GM18858 (cell line): ENCODE results near the gene BOLL.
"Not testable (repeated sequence)": the region's sequence is repeated elsewhere in the genome, so short reads cannot be mapped to it uniquely, and the experiment has no call there.

ENCODE experiments used
- ATAC-seq: cut with Tn5 transposase; IDR thresholded peaks from one replicate; pipeline ENCODE4 v1.9.1; 2021; ENCODE audit not compliant: unreplicated experiment

BOLL gene

DNA sequence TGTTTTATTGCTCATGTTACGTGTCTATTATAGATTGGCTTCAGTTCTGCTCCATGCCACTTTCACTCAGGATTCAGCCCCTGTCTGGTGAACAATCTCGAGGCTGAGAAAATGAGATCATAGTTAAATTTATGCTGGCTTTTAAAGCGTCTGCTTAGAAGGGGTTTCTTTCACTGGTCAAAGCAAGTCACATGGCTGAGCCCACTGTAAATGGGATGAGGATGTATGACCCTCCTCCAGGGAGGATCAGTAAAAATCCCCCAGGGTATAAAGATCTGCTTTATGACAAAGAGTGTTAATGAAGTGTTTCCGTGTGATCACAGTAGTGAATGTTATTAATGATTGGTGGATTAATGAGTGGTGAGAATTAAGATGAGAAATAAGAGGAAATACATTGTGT lies 13.1 kb upstream of the BOLL start:
- no peak for ATAC-seq

DNA sequence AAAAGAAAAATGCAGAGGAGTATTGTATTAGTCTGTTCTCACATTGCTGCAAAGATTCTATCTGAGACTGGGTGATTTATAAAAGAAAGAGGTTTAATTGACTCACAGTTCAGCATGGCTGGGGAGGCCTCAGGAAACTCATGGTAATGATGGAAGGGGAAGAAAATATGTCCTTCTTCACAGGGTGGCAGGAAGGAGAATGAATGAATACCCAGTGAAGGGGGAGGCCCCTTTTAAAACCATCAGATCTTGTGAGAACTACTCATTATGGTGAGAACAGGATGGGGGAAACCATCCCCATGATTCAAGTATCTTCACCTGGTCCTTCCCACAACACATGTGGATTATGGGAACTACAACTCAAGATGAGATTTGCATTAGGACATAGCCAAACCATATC lies 10.2 kb upstream of the BOLL start:
- no peak for ATAC-seq

DNA sequence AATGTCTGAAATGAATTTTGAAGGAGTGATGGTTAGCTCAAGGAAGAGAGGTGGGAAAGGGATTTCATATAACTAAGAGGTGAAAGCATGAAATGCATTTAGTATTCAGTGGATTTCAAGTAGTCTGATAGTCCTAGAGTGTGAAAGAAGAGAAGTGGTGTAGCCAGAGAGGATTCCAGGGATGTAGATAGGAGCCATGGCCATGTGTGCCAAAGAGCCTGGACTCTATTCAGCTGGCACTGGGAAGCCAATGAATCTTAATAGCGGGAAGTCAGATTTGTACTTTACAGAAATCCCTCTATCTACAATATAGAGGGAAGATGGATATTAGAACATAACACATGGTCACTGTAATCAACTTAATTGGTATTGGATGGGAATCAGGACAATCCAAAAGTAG lies 8.3 kb upstream of the BOLL start:
- ATAC-seq, result no peak

DNA sequence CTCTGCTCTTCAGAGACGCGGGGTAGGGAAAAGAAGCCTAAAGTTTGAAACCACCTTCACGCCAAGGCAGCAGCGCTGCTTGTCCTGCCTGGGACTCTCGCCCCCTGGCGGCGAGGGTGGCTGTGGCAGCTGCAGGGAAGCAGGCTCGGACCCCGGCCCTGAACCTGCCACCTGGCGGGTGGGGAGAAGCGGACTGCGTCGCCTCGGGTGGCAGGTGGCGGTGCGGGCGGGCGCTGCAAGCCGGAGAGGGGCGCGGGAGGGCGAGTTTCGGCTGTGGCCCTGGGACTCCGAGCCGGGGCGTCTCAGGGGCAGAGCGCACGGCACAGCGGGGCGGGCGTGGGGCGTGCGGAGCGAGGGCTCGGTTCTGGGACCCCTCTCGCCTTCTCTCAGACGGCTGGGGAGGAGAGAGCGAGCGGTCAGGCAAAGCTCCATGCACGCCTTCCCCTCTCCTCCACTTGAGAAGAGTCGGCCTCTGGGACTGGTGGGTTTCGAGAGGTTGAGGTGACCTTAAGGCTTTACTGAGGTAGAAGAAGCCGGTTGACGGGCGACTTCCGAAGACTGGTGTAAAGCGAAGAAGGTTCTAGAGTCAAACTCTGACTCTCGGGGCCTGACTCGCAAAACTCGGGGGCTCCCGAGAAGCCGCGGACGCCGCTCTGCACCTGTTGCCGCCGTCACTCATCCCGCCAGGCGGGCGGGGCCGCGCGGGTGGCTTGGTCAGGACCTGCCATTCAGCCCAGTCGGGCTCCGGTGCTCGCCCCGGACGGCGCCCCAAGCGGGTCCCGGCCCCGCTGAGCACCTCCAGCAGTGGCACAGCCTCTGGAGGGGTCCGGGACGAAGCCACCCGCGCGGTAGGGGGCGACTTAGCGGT lies 1.1 kb upstream of the BOLL start:
- ATAC-seq, result no peak

DNA sequence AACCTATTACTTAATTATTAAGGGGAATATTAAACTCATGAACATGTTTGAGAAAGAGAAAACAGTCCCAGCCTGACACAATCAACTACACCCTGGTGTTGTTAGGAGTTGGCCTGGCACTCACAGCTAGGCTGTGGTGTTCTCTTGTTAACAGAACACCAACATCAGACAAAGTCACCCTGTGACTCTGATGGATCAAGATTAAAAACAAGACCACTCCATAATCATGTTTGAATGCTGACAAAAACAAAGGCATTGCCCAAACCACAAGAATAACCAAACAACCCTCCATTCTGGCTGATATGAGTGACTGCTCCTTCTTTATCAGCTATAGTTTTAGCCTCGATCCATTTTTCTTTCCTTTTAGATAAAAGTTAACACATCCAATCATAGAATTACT lies 3.0 kb downstream of the BOLL start:
- no peak for ATAC-seq

DNA sequence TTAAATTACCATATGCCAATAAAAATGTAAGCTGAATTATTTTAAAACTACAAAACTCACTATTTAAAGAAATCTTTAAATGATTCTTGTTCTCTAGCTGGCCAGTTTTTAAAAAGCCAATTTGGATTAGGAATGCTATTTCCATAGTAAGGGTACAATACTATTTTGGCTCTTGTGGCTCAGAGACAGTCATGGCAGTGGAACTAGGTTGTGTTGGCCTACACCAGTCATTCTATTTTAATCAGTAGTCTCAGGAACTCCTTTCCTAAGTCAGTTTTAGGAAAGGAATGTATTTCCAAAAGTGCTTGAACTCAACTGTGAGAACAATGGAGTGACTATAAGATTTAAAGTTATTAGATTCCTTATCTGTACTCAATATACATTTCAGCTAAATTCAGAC lies 5.9 kb downstream of the BOLL start:
- ATAC-seq, result no peak

DNA sequence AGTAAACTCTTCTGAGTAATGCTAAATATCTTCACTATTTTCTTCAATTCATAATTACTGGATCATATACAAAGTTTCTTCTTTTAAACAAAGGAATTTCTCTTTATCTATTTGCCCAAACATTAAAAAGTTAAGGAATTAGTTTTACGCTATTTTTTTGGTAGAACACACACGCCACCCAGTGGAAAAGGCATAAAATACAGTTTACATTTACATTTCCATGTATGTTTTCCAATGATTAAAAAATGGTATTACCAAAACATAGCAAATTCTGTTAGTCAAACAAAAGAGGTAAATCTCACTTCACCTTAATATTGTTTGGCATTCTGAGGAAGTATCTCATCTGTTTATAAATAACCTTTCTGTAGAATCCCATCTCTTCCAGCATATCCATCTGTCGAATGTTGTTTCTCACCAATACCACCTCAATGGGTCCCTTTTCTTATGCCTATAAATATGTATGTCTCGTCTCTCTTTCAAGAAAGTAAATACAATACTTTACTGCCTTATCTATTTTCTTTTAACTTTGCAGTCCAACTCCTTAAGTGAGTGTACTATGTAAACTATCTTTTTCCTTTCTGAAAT lies 7.2 kb downstream of the BOLL start:
- no peak for ATAC-seq

DNA sequence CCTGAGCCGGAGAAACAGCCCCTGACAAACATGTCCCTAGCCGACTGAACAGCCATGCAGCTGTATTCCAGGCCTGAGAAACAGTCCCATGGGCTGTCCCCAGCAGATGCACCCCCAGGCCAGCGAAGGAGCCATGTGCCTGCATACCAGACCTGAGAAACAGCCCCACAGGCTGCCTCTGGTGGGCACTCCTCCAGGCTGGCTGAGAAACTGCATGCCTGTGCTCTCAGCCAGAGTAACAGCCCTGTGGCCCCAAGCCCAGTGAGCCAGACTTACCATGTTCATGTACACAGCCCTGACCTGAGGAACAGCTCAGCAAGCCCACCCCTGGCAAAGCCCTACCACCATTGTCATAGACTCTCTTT lies 24.8 kb downstream of the BOLL start:
- ATAC-seq, result no peak

DNA sequence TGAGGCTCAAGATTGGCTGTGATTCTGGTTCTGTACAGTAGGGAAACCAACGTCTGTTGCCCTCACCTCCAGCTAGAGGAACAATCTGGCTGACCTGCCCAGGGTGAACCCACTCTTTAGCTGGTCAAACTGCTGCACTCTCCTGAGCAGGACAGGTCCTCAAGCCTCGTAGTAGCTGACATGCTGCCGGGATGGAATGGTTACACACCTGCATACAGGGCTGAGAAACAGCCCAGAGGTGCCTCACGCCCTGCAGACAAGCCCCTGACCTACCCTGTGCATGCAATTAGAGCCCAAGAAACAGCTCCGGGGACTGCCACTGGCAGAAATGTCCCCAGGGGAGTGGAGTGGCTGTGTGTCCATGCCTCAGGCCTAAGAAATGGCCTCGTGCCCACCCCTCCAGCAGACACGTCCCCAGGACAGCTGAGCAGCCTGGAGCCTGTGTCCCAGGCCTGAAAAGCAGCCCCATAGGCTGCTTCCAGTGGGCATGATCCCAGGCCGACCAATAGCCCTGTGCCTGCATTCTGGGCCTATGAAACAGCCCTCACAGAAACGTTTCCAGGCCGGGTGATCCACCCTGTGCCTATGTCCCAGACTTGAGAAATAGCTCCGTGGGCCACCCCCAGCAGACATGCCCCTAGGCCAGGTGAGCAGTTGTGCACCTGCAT lies 25.4 kb downstream of the BOLL start:
- ATAC-seq, result no peak

DNA sequence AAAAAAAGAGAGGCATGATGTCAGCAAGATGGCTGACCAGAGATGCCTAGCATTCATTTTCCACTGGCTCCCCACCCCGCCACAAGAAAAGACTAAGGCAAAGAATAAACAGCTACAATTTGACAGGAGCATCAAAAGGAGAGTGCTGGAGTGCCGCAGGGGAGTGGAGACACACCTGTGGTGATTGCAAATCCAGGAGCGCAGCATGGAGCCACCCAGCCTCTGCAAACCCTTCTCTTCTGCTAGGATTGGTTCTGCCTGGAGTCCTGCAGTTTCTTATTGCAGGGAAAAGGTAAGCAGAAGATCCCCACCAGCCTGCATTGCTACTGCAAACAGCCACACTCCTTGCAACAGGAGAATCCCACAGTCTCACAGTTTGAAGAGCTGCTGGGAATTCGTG lies 26.1 kb downstream of the BOLL start:
- no peak for ATAC-seq

DNA sequence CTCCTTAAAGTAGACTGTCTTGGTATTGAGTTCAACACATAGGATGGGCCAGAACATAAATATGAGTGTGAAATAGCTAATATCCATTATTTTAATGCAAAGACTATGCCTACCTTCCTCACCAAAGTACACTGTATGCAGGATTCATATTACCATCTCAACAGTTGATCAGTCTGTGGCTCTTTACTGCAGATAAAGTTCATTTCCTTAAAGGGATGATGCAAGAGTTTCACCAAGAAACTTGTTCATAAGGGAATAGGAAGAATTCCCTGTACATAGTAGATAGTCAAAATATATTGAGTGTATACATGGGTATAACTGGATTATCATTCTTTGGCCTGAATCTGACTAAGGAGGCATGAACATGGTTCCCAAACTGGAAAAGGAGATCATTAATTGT lies 44.9 kb downstream of the BOLL start:
- no peak for ATAC-seq

DNA sequence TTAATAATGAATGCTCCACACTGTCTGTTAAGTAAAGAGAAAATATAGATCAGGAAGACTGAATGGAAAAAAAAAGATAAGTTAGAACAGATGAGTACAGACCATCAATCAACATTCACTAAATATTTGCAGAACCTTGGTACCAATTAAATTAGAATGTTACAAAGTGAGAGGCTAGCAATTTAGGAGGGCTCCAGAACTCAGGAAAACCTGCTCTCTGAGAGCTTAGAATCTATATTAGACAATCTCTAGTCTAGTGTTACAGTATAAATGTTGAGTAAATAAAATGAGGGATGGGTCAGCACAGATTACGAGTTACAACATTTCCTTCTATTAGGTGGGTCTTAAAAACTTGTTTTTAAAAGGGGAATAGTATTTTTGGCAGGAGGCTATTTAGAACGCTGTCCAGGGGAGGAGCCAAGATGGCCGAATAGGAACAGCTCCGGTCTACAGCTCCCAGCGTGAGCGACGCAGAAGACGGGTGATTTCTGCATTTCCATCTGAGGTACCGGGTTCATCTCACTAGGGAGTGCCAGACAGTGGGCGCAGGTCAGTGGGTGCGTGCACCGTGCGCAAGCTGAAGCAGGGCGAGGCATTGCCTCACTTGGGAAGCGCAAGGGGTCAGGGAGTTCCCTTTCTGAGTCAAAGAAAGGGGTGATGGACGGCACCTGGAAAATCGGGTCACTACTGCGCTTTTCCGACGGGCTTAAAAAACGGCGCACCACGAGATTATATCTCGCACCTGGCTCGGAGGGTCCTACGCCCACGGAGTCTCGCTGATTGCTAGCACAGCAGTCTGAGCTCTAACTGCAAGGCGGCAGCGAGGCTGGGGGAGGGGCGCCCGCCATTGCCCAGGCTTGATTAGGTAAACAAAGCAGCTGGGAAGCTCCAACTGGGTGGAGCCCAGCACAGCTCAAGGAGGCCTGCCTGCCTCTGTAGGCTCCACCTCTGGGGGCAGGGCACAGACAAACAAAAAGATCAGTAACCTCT lies 56.3 kb downstream of the BOLL start:
- not testable (repeated sequence) for ATAC-seq

DNA sequence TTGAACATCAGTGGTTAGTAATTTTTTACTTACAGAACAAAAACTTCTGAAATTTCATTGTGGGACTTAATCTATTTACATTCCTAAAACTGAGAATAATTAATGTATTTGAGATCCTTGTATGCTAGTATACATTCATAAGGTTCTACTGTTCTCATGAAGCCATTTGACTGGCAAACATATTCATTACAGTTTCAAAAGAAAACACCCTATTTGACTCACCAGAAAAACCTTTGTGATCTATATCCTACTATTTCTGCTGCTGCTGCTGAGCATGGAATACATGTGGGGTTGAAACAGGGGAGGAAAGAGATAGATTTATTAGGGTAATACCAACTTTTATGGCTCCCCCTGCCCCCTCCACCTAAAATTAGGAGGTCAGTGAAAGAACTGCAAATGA lies 58.1 kb downstream of the BOLL start:
- ATAC-seq, result no peak

DNA sequence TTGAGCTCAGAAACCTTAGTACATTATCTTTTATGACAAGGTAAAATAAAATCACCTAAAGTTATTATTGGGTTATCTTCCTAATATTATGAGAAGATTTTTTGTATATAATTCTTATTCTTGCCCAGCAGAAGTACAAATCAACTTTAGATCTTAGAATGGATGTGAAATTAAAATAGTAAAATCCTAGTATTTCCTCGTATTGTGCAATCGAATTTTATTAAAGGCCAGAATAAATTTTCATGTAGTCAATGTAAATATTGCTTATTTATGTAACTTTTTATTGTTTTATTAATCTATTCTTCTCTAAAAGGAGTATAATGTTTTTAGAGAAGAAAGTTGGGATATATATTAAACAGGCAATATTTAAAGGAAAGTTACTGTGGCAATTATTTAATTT lies 67.3 kb downstream of the BOLL start:
- no peak for ATAC-seq

DNA sequence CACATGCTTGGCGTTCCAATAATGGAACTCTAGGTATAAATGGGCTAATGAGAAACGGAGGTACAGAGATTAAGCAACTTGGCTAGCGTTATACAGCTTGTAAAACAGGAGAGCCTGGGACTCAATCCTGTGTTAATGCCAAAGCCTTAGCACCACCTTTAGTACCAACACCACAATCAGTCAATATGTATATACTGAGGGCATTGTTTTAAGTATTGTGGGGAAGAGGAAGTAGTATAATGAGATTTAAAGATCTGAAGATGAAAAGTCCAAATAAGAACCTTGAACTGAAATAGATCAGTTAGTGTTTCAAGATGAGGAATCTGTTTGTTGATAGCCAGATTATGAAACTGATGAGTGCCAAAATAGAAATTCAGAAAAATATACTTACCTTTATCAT lies 71.8 kb downstream of the BOLL start:
- no peak for ATAC-seq

DNA sequence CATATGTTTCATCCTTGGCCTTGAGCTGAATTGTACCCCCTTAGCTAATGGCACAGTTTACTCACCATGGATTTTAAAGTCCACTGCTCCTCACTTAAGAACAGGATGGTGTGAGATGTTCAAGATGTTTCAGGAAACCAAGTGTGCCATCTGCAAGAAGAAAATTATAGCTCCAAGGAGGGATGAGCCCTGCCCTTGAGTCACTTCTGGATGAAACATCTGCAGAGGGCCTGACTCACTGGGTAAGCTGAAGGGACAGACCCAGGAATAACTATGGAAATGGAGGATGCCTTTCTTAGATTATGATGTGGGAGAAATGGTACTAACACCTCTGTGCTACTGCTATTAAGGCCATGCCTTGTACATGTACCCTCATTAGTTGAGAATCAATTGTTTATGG lies 73.5 kb downstream of the BOLL start:
- no peak for ATAC-seq

DNA sequence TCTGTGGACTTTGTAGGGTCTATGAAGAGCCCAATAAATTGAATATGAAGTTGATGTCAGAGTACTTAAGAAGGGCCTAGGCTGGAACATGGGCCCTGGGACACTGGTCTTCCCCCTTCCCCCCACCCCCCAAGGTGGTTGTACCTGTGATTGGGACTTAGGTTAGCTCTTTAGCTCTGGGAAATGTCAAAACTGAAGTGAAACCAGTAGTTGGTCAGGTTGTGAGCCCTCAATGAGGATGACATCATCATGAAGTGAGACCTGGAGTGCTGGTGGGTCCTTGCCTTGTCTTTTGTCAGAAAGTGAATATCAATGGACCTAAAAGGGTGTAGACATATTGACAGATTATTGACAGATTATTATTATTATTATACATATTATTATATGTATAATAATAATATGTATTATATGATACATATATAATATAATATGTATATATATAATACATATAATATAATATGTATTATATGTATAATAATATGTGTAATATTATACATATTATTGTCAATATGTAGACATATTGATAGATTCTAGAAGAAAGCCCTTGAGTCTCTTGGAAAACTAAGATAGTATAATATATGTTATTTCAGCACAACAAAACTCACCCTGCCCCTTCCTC lies 74.6 kb downstream of the BOLL start:
- peak; percentile 85 for ATAC-seq

DNA sequence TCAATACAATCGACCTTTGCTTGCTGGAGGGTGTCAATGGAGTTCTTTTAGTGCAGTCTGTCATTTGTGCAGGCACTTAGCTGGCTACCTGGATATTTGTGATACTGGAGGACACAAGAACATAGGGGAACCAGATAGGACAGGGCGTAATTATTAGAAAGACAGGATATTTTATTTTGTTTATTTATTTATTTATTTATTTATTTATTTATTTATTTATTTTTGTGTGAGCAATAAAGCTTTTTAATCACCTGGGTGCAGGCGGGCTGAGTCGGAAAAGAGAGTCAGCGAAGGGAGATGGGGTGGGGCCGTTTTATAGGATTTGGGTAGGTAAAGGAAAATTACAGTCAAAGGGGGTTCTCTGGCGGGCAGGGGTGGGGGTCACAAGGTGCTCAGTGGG lies 76.0 kb downstream of the BOLL start:
- ATAC-seq, result not testable (repeated sequence)

DNA sequence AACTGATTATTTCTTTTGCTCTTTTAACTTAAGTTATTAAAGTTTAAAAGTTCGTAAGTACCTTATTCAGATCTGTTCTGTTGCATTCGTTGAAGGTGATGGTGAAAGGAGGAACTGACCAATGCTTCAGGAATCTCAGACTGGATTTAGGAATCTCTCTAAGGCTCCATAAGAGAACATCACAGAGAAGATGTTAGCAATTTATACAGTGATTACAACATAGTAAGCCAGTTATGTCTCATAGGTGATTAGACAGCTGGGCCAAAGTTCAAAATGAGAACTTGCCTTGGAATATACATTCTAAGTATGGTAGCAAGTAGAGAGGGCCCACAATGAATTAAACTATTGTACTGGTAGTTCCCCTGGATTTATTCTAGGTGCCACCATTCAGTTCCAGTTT lies 76.8 kb downstream of the BOLL start:
- no peak for ATAC-seq

DNA sequence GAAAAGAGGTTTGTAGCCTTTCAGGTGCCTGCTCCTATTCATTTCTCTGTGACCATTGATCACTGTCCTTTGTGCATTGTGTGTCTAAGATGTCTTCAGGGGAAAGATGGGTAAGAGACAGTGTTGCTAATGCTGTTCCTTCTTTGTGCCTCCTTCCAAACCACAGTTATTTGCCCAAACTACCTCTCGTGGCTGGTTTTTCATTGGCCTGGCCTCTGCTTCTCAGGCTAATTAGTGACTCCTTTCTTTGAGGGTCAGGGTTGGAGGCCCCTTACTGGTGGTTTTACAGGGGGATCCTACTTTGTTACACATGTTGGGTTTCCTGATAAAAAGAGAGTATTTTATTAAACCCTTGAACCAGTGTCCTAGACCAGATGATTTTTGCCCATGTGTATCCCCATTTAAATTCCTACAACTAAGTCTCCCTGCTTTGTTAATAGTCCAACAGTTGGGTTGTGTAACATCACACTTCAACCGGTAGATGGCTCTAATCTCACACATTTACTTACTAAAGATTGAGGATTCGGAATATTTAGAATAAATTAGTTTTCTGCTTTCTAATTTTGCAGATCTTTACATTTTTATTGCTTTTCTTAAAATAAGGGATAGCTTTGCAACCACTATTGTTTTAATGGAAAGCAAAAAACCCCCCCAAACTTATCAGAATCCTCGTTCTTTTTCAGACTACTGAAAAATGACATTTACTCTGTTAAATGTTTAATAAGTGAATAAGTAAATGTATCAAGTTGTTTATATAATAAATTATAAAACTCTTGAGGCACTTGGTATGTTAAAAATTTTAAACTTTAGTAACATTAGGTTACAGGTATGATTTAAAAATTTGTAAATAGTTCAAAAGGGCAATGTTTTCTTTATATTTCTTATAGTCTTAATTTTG lies 77.6 kb downstream of the BOLL start:
- no peak for ATAC-seq
